GM21367 (cell line): Measurements from ENCODE around the gene PCDHGB4.
"Not testable (repeated sequence)": the region's sequence is repeated elsewhere in the genome, so short reads cannot be mapped to it uniquely, and the experiment has no call there.

Source experiments
- ATAC-seq: cut with Tn5 transposase; IDR thresholded peaks from one replicate; pipeline ENCODE4 v1.9.1; 2021; ENCODE audit not compliant: unreplicated experiment

PCDHGB4 gene

GRCh38 chr5:141422742-141423291 lies 35.3 kb downstream of the PCDHGB4 start:
- ATAC-seq = no peak

GRCh38 chr5:141427783-141428426 lies 40.4 kb downstream of the PCDHGB4 start:
- ATAC-seq = no peak

DNA sequence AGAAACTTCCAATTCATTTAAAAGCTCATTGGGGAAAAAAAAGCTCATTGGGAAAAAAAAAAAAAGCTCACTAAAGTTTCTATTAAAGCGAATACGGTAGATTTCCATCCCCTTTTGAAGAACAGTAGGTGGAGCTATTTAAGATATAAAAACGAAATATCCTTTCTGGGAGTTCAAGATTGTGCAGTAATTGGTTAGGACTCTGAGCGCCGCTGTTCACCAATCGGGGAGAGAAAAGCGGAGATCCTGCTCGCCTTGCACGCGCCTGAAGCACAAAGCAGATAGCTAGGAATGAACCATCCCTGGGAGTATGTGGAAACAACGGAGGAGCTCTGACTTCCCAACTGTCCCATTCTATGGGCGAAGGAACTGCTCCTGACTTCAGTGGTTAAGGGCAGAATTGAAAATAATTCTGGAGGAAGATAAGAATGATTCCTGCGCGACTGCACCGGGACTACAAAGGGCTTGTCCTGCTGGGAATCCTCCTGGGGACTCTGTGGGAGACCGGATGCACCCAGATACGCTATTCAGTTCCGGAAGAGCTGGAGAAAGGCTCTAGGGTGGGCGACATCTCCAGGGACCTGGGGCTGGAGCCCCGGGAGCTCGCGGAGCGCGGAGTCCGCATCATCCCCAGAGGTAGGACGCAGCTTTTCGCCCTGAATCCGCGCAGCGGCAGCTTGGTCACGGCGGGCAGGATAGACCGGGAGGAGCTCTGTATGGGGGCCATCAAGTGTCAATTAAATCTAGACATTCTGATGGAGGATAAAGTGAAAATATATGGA lies 43.0 kb downstream of the PCDHGB4 start, which contains the start of gene PCDHGA12:
TSS of gene PCDHGA12 (plus strand) at position 176 of the 782 bp plus-strand sequence. CDS start at position 429, 253 bp downstream.
- no peak for ATAC-seq

DNA sequence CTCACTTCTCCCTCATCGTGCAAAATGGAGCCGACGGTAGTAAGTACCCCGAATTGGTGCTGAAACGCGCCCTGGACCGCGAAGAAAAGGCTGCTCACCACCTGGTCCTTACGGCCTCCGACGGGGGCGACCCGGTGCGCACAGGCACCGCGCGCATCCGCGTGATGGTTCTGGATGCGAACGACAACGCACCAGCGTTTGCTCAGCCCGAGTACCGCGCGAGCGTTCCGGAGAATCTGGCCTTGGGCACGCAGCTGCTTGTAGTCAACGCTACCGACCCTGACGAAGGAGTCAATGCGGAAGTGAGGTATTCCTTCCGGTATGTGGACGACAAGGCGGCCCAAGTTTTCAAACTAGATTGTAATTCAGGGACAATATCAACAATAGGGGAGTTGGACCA lies 43.8 kb downstream of the PCDHGB4 start:
- ATAC-seq = no peak

DNA sequence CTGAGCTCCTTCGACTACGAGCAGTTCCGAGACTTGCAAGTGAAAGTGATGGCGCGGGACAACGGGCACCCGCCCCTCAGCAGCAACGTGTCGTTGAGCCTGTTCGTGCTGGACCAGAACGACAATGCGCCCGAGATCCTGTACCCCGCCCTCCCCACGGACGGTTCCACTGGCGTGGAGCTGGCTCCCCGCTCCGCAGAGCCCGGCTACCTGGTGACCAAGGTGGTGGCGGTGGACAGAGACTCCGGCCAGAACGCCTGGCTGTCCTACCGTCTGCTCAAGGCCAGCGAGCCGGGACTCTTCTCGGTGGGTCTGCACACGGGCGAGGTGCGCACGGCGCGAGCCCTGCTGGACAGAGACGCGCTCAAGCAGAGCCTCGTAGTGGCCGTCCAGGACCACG lies 44.8 kb downstream of the PCDHGB4 start:
- ATAC-seq = not testable (repeated sequence)

- ATAC-seq = not testable (repeated sequence)
Observed at GRCh38 chr5:141432726-141433125, 45.2 kb downstream of the PCDHGB4 start.

DNA sequence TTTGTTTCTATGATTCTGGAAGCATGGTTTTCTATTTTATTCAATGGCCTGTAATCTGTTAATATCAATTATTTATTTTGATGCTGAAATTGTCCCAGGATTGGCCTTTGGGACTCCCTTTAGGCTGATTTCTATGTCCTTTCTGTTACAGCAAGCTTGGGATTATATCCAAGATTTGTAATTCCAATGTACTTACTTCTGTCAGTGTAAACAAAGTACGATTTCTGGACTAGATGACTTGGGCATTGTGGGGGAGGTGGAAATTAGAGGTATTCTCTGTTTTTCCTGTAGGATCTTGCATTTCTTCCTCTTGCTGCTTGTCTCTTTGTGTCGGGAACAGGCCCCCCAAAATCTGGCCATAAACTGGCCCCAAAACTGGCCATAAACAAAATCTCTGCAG lies 46.5 kb downstream of the PCDHGB4 start:
- no peak for ATAC-seq

- ATAC-seq = no peak
Observed at GRCh38 chr5:141437221-141437620, 49.7 kb downstream of the PCDHGB4 start.

GRCh38 chr5:141439411-141440141 lies 52.1 kb downstream of the PCDHGB4 start:
- no peak for ATAC-seq
